A673 (cell line): ENCODE data around the gene CAPN2.

Experiments
- CTCF ChIP-seq: fragments of 300-800, 200-600 bp; sonication (generic); conservative IDR thresholded peaks from 2 replicates; pipeline ENCODE4 v1.5.1; 2017; ENCODE audit warnings: low read depth, mild to moderate bottlenecking, antibody characterized with exemption, low read length, moderate library complexity, mixed read lengths
- EZH2 ChIP-seq: fragments of 200-600 bp; sonication (generic); IDR thresholded peaks from 2 replicates; pipeline ENCODE4 v1.6.1; 2017; ENCODE audit warnings: borderline replicate concordance, low read depth, mild to moderate bottlenecking, mixed read lengths, antibody characterized with exemption, low read length; ENCODE audit not compliant: poor library complexity, severe bottlenecking

GRCh38 chr1:223700942-223701637, 11.2 kb upstream of the CAPN2 start:
- TF ChIP-seq CTCF (no peak), EZH2 (no peak)
